Measurements from ENCODE around the gene RNF149.
"Not testable (repeated sequence)": the region's sequence is repeated elsewhere in the genome, so short reads cannot be mapped to it uniquely, and the experiment has no call there.

GRCh38 chr2:101244373-101244772 is 64.1 kb downstream of the RNF149 start:
- TF ChIP-seq, protein P1, sequence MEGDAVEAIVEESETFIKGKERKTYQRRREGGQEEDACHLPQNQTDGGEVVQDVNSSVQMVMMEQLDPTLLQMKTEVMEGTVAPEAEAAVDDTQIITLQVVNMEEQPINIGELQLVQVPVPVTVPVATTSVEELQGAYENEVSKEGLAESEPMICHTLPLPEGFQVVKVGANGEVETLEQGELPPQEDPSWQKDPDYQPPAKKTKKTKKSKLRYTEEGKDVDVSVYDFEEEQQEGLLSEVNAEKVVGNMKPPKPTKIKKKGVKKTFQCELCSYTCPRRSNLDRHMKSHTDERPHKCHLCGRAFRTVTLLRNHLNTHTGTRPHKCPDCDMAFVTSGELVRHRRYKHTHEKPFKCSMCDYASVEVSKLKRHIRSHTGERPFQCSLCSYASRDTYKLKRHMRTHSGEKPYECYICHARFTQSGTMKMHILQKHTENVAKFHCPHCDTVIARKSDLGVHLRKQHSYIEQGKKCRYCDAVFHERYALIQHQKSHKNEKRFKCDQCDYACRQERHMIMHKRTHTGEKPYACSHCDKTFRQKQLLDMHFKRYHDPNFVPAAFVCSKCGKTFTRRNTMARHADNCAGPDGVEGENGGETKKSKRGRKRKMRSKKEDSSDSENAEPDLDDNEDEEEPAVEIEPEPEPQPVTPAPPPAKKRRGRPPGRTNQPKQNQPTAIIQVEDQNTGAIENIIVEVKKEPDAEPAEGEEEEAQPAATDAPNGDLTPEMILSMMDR (conservative IDR thresholded peaks at IDR 0.05 in 1 of 2, IDR thresholded peaks at IDR 0.05 in 1 of 2; ENCODE audit: low read depth in 1 of 2, low read length in 2 of 2): not testable (repeated sequence)
- not testable (repeated sequence) for TF ChIP-seq EZH2 (IDR thresholded peaks at IDR 0.05; ENCODE audit: low read length, missing control alignments)
